B cell (primary cell): Measurements from ENCODE around the gene RARB. TPM values are rescaled to one million over a fixed set of nuclear protein-coding genes. Genes with fewer than 3 reads are reported as not detected.

ENCODE experiments used
- ATAC-seq: fragments of 200-7000 bp; cut with Tn5 transposase; one replicate; pipeline ENCODE4 v1.10.0; 2021; ENCODE audit warnings: low read depth, mild to moderate bottlenecking, moderate number of reproducible peaks, moderate library complexity
- CTCF ChIA-PET: fragments of 350-600 bp; sonication (Branson Sonifier 250); formaldehyde crosslinking; loops from one replicate; lab custom pipeline; 2021; ENCODE audit warnings: antibody characterized with exemption, inconsistent platforms; lab: Charles Lee
- POLR2A ChIA-PET: fragments of 350-600 bp; sonication (Branson Sonifier 250); formaldehyde crosslinking; loops from one replicate; lab custom pipeline; 2021; ENCODE audit warnings: antibody characterized with exemption; lab: Charles Lee
- DNase-seq: peaks from one replicate; pipeline ENCODE4 v3.0.0; 2013
- H2AFZ ChIP-seq: 2 replicates; pipeline ENCODE4 v1.6.1; 2012; ENCODE audit warnings: mild to moderate bottlenecking, low read depth, low read length; ENCODE audit not compliant: insufficient read depth, poor library complexity, severe bottlenecking
- H3K27ac ChIP-seq, 2 donors: 1 replicate in 1 of 2; 2 replicates in 1 of 2; pipeline ENCODE4 v1.5.1; 2012 to 2013; ENCODE audit warnings: low read length in 2 of 2, mild to moderate bottlenecking in 2 of 2, moderate library complexity in 1 of 2
- H3K27me3 ChIP-seq, 4 experiments: fragments of 200-600 bp in 1 of 4; sonication (generic) in 1 of 4; replicated peaks in 1 of 4; 1 replicate in 2 of 4; 2 replicates in 2 of 4; pipeline versions ENCODE4 v1.6.1 to v1.7.0; 2013 to 2016; ENCODE audit warnings: low read length in 3 of 4, mild to moderate bottlenecking in 2 of 4, mixed read lengths in 1 of 4, moderate library complexity in 1 of 4; ENCODE audit not compliant: insufficient read depth in 4 of 4, control insufficient read depth in 3 of 4; ENCODE audit errors: control extremely low read depth in 1 of 4
- H3K36me3 ChIP-seq, 2 experiments: replicated peaks in 1 of 2; 1 replicate in 1 of 2; 2 replicates in 1 of 2; pipeline versions ENCODE4 v1.6.1 to v1.7.1; 2013; ENCODE audit warnings: low read length in 1 of 2; ENCODE audit not compliant: insufficient read depth in 2 of 2, control insufficient read depth in 1 of 2; ENCODE audit errors: control extremely low read depth in 1 of 2, extremely low read depth in 1 of 2
- H3K4me1 ChIP-seq, 2 donors: fragments of 200-600 bp in 1 of 2; sonication (generic) in 1 of 2; 1 replicate in 1 of 2; 2 replicates in 1 of 2; pipeline versions ENCODE4 v1.5.1 to v1.6.1; 2013 to 2017; ENCODE audit warnings: low read length in 2 of 2; ENCODE audit not compliant: control insufficient read depth in 2 of 2, insufficient read depth in 2 of 2
- H3K4me2 ChIP-seq: replicated peaks from 2 replicates; pipeline ENCODE3; 2012; ENCODE audit warnings: mild to moderate bottlenecking, low read depth, low read length; ENCODE audit not compliant: poor library complexity, severe bottlenecking
- H3K4me3 ChIP-seq, 5 experiments: fragments of 200-600 bp in 1 of 5; sonication (generic) in 1 of 5; 1 replicate in 3 of 5; 2 replicates in 2 of 5; pipeline versions ENCODE4 v1.5.1 to v1.7.0; 2011 to 2016; ENCODE audit warnings: low read length in 4 of 5, mild to moderate bottlenecking in 4 of 5, low read depth in 2 of 5, control low read depth in 1 of 5, moderate library complexity in 1 of 5; ENCODE audit not compliant: insufficient read depth in 1 of 5; ENCODE audit errors: control extremely low read depth in 1 of 5, extremely low read depth in 1 of 5
- H3K79me2 ChIP-seq: fragments of 200-600 bp; sonication (generic); one replicate; pipeline ENCODE4 v1.6.0; 2016; ENCODE audit warnings: low read length; ENCODE audit not compliant: control insufficient read depth, insufficient read depth
- H3K9ac ChIP-seq: fragments of 200-600 bp; sonication (generic); 2 replicates; pipeline ENCODE4 v1.6.1; 2017; ENCODE audit warnings: mild to moderate bottlenecking, low read length, moderate library complexity
- H3K9me3 ChIP-seq, 3 donors: one replicate each; pipeline versions ENCODE4 v1.6.1 to v1.7.1; 2013; ENCODE audit warnings: low read length in 2 of 3; ENCODE audit not compliant: control insufficient read depth in 2 of 3, insufficient read depth in 1 of 3; ENCODE audit errors: control extremely low read depth in 1 of 3
- H4K20me1 ChIP-seq: 2 replicates; pipeline ENCODE4 v1.6.0; 2012; ENCODE audit warnings: mild to moderate bottlenecking, low read length; ENCODE audit not compliant: insufficient read depth, control insufficient read depth, poor library complexity, severe bottlenecking
- H3K27ac Mint-ChIP-seq: one replicate; pipeline ENCODE4 v1.8.0; 2021; ENCODE audit warnings: mixed read lengths
- H3K27me3 Mint-ChIP-seq: one replicate; pipeline ENCODE4 v1.8.0; 2021; ENCODE audit warnings: mixed read lengths
- H3K4me1 Mint-ChIP-seq: one replicate; pipeline ENCODE4 v1.8.0; 2021; ENCODE audit warnings: mixed read lengths
- H3K4me3 Mint-ChIP-seq: one replicate; pipeline ENCODE4 v1.8.0; 2021; ENCODE audit warnings: mixed read lengths
- H3K9me3 Mint-ChIP-seq: one replicate; pipeline ENCODE4 v1.8.0; 2022; ENCODE audit warnings: mixed read lengths; ENCODE audit not compliant: insufficient read depth
- CTCF ChIP-seq: fragments of 200-600 bp; IDR thresholded peaks from one replicate; pipeline ENCODE4 v1.8.0; 2022; ENCODE audit warnings: antibody characterized with exemption, mild to moderate bottlenecking
- EZH2 ChIP-seq: IDR thresholded peaks from 2 replicates; pipeline ENCODE4 v1.6.1; 2012; ENCODE audit warnings: borderline replicate concordance, low read depth, mild to moderate bottlenecking, moderate library complexity, low read length; ENCODE audit not compliant: insufficient read depth, poor library complexity, severe bottlenecking
- WGBS: methylation state at CpG from one replicate; pipeline ENCODE4 v1.1.5; 2013; ENCODE audit warnings: missing lambda C conversion rate; ENCODE audit not compliant: insufficient coverage; 5-methylcytosine and 5-hydroxymethylcytosine counted together
- intact Hi-C: fragments of 100-400 bp; cut with micrococcal nuclease; formaldehyde crosslinking; loops from one replicate; pipeline ENCODE4 v1.10.0; 2022
- polyA plus RNA-seq: library from polyadenylated mRNA; depleted of rRNA; stranded (reverse); fragments of >200 nt; gene quantifications from 2 replicates; pipeline ENCODE4 v1.2.3, GENCODE V29; 2012
- total RNA-seq, 2 donors: library from RNA; stranded (reverse); fragments of 120-200 nt in 1 of 2; gene quantifications; 1 replicate in 1 of 2; 2 replicates in 1 of 2; pipeline versions ENCODE4 v1.2.3 to v1.2.4, GENCODE V29; 2013 to 2022

Gene RARB
- total and polyA plus RNA-seq, 2 donors (not counting 1 experiment from before 2014, with no cell fraction given), result not detected

GRCh38 chr3:25619382-25619781, 191.3 kb downstream of the RARB start:
- Histone ChIP-seq H3K4me3 (no peak overlapping the region), H3K4me2 (no peak overlapping the region), H3K27ac (no peak overlapping the region), H3K27me3 (no peaks in the 10 kb centered on the region), H3K36me3 (peaks cover 3 to 58% of the 10 kb centered on the region in 2 experiments), H4K20me1 (no peaks in the 10 kb centered on the region), H3K4me1 (no peaks in the 10 kb centered on the region), H3K79me2 (peaks cover 5% of the 10 kb centered on the region), H3K9ac (no peak overlapping the region), H2AFZ (no peak overlapping the region), H3K9me3 (no peaks in the 10 kb centered on the region)
- Mint-ChIP-seq H3K27me3 (no peaks in the 10 kb centered on the region), H3K9me3 (no peaks in the 10 kb centered on the region), H3K4me1 (no peaks in the 10 kb centered on the region), H3K27ac (no peak overlapping the region), H3K4me3 (no peak overlapping the region)
- intact Hi-C loops, result no loop called here
- TF ChIP-seq CTCF, result no peak
- TF ChIP-seq EZH2, result no peak
- DNase-seq, result no peak
- POLR2A ChIA-PET, result no interaction called here
- ATAC-seq, result no peak
- CTCF ChIA-PET, result interaction anchor here (1.4 kb wide), 1 partner anchor 238 kb away, joined by 3 read pairs; no protein-coding TSS in a partner anchor

- H3K4me2 ChIP-seq, result no peak overlapping the region
- intact Hi-C loops, result no loop called here
- CTCF ChIA-PET, result interaction anchor here (1.4 kb wide), 1 partner anchor 237 kb away, joined by 3 read pairs; no protein-coding TSS in a partner anchor
Observed at GRCh38 chr3:25620493-25620892, 192.4 kb downstream of the RARB start.

More at GRCh38 chr3:25620493-25620892, 192.4 kb downstream of the RARB start:
- no CpG with 5 or more reads among the region's 5 CpGs for WGBS
- Histone ChIP-seq H3K4me3 (no peak overlapping the region), H3K79me2 (peaks cover 5% of the 10 kb centered on the region), H4K20me1 (no peaks in the 10 kb centered on the region), H3K9me3 (no peaks in the 10 kb centered on the region), H3K27me3 (no peaks in the 10 kb centered on the region), H3K9ac (no peak overlapping the region), H3K36me3 (peaks cover 5 to 65% of the 10 kb centered on the region in 2 experiments), H3K27ac (no peak overlapping the region), H2AFZ (no peak overlapping the region), H3K4me1 (no peaks in the 10 kb centered on the region)
- H3K4me1 Mint-ChIP-seq, result no peaks in the 10 kb centered on the region
- no peak for ATAC-seq
- TF ChIP-seq EZH2 (no peak), CTCF (no peak)
- no peak overlapping the region for H3K27ac Mint-ChIP-seq
- POLR2A ChIA-PET, result no interaction called here
- H3K4me3 Mint-ChIP-seq, result no peak overlapping the region
- no peaks in the 10 kb centered on the region for H3K9me3 Mint-ChIP-seq
- no peak for DNase-seq
- no peaks in the 10 kb centered on the region for H3K27me3 Mint-ChIP-seq
